ENCODE results near the gene NUDT5.
A peak's percentile ranks its signal among the peaks of the same experiment; 100 is the strongest.
"Not testable (repeated sequence)": the region's sequence is repeated elsewhere in the genome, so short reads cannot be mapped to it uniquely, and the experiment has no call there.

The NUDT5 gene

GRCh38 chr10:12195603-12196506 is at the start of gene NUDT5, which contains the start of gene CDC123:
NUDT5 (minus strand) TSS chr10:12195891; CDS start chr10:12186291, 9,600 bp downstream.
CDC123 (plus strand) TSS chr10:12196188; CDS start chr10:12196246, 58 bp downstream.
- peak within 1 kb of the TSS; percentile 93 to 98 (median 96) for H3K27ac ChIP-seq
- H3K4me3 ChIP-seq, result peak within 1 kb of the TSS; percentile 84 to 99 (median 88)
- peak within 1 kb of the TSS; percentile 87 to 97 (median 92) for H3K9ac ChIP-seq
- peaks cover 13 to 67% (median 37%) of the 10 kb centered on the region in 11 experiments; a peak in 20 of 22 replicates for H4K20me1 ChIP-seq
- no peaks in the 10 kb centered on the region for H3K27me3 ChIP-seq
- peaks cover 50 to 72% (median 62%) of the 10 kb centered on the region in 10 experiments for H3K4me1 ChIP-seq
- peak within 1 kb of the TSS; percentile 79 to 95 (median 90) for H3K4me2 ChIP-seq
- H3K9me3 ChIP-seq (replicated peaks in 1 of 11), result no peaks in the 10 kb centered on the region
- H3K36me3 ChIP-seq, result peaks cover 23 to 50% (median 39%) of the 10 kb centered on the region in 11 experiments
- no peak for TF ChIP-seq Cebpa-rat (IDR thresholded peaks at IDR 0.05)

GRCh38 chr10:12243864-12244620 is 48.4 kb upstream of the NUDT5 start:
- Histone ChIP-seq H3K9ac (peak overlapping the region in 7 of 11 experiments; percentile 5 to 42 (median 24); a peak in 6 of 22 replicates), H4K20me1 (peaks cover 15 to 56% (median 46%) of the 10 kb centered on the region in 11 experiments; a peak in 21 of 22 replicates), H3K36me3 (peaks cover 66 to 99% (median 95%) of the 10 kb centered on the region in 11 experiments), H3K27me3 (no peaks in the 10 kb centered on the region), H3K27ac (peak overlapping the region in 10 of 11 experiments; percentile 24 to 75 (median 60); a peak in 18 of 22 replicates), H3K9me3 (replicated peaks in 1 of 11) (no peaks in the 10 kb centered on the region), H3K4me2 (peak overlapping the region; percentile 37 to 77 (median 61); a peak in 20 of 22 replicates), H3K4me3 (no peak overlapping the region), H3K4me1 (peaks cover 27 to 47% (median 41%) of the 10 kb centered on the region in 10 experiments)
- TF ChIP-seq Cebpa-rat (IDR thresholded peaks at IDR 0.05), result no peak

- peak overlapping the region in 9 of 11 experiments; percentile 4 to 75 (median 62); a peak in 14 of 22 replicates for H3K27ac ChIP-seq
- no peak for TF ChIP-seq Cebpa-rat (IDR thresholded peaks at IDR 0.05)
- peak overlapping the region in 10 of 11 experiments; percentile 37 to 77 (median 62); a peak in 18 of 22 replicates for H3K4me2 ChIP-seq
- H3K9ac ChIP-seq, result peak overlapping the region in 3 of 11 experiments; percentile 11 to 48 (median 44); a peak in 5 of 22 replicates
- no peak overlapping the region for H3K4me3 ChIP-seq
- no peaks in the 10 kb centered on the region for H3K27me3 ChIP-seq
- H4K20me1 ChIP-seq, result peaks cover 15 to 64% (median 57%) of the 10 kb centered on the region in 11 experiments; a peak in 21 of 22 replicates
- no peaks in the 10 kb centered on the region for H3K9me3 ChIP-seq (replicated peaks in 1 of 11)
- peaks cover 27 to 49% (median 41%) of the 10 kb centered on the region in 10 experiments for H3K4me1 ChIP-seq
- H3K36me3 ChIP-seq, result peaks cover 66 to 99% (median 95%) of the 10 kb centered on the region in 11 experiments
These were observed 46.3 kb upstream of the NUDT5 start for GRCh38 chr10:12241810-12242529.

GRCh38 chr10:12238821-12239220 is 43.1 kb upstream of the NUDT5 start:
- H3K27ac ChIP-seq, result no peak overlapping the region
- H3K9ac ChIP-seq, result no peak overlapping the region
- no peaks in the 10 kb centered on the region for H3K27me3 ChIP-seq
- no peak overlapping the region for H3K4me2 ChIP-seq
- H3K9me3 ChIP-seq (replicated peaks in 1 of 11), result no peaks in the 10 kb centered on the region
- peaks cover 66 to 99% (median 95%) of the 10 kb centered on the region in 11 experiments for H3K36me3 ChIP-seq
- H3K4me3 ChIP-seq, result no peak overlapping the region
- no peak for TF ChIP-seq Cebpa-rat (IDR thresholded peaks at IDR 0.05)
- peaks cover 21 to 42% (median 34%) of the 10 kb centered on the region in 10 experiments for H3K4me1 ChIP-seq
- H4K20me1 ChIP-seq, result peaks cover 19 to 85% (median 52%) of the 10 kb centered on the region in 11 experiments; a peak in 21 of 22 replicates

- Histone ChIP-seq H3K4me1 (peaks cover 8 to 30% (median 21%) of the 10 kb centered on the region in 10 experiments), H3K27me3 (no peaks in the 10 kb centered on the region), H3K9ac (no peak overlapping the region), H3K4me3 (no peak overlapping the region), H4K20me1 (peaks cover 14 to 72% (median 47%) of the 10 kb centered on the region in 11 experiments; a peak in 20 of 22 replicates), H3K9me3 (replicated peaks in 1 of 11) (no peaks in the 10 kb centered on the region), H3K27ac (no peak overlapping the region), H3K36me3 (peaks cover 76 to 100% (median 96%) of the 10 kb centered on the region in 11 experiments), H3K4me2 (no peak overlapping the region)
- no peak for TF ChIP-seq Cebpa-rat (IDR thresholded peaks at IDR 0.05)
These were observed 41.9 kb upstream of the NUDT5 start for GRCh38 chr10:12237265-12238220.

GRCh38 chr10:12235796-12236195 is 40.1 kb upstream of the NUDT5 start:
- Histone ChIP-seq H3K27ac (no peak overlapping the region), H3K4me2 (no peak overlapping the region), H3K9me3 (replicated peaks in 1 of 11) (no peaks in the 10 kb centered on the region), H3K9ac (no peak overlapping the region), H3K27me3 (no peaks in the 10 kb centered on the region), H3K4me3 (no peak overlapping the region), H3K4me1 (peaks cover 0 to 12% (median 4%) of the 10 kb centered on the region in 10 experiments; a peak in 12 of 20 replicates), H4K20me1 (peaks cover 4 to 66% (median 36%) of the 10 kb centered on the region in 11 experiments; a peak in 19 of 22 replicates), H3K36me3 (peaks cover 93 to 100% (median 97%) of the 10 kb centered on the region in 11 experiments)
- no peak for TF ChIP-seq Cebpa-rat (IDR thresholded peaks at IDR 0.05)

- H3K36me3 ChIP-seq, result peaks cover 93 to 100% (median 97%) of the 10 kb centered on the region in 11 experiments
- no peak overlapping the region for H3K27ac ChIP-seq
These were observed 39.5 kb upstream of the NUDT5 start for GRCh38 chr10:12235116-12235694.

GRCh38 chr10:12234687-12235086 is 39.0 kb upstream of the NUDT5 start:
- H3K4me3 ChIP-seq; H3K27ac ChIP-seq; H3K27me3 ChIP-seq; H3K9ac ChIP-seq; H3K9me3 ChIP-seq (replicated peaks in 1 of 11); H3K4me2 ChIP-seq; H3K4me1 ChIP-seq: not testable (repeated sequence)
- Histone ChIP-seq H4K20me1 (peaks cover 0 to 69% (median 41%) of the 10 kb centered on the region in 11 experiments; a peak in 19 of 22 replicates), H3K36me3 (peaks cover 93 to 100% (median 97%) of the 10 kb centered on the region in 11 experiments)

More at GRCh38 chr10:12235116-12235694, 39.5 kb upstream of the NUDT5 start:
- no peak for TF ChIP-seq Cebpa-rat (IDR thresholded peaks at IDR 0.05)
- Histone ChIP-seq H3K27me3 (no peaks in the 10 kb centered on the region), H3K4me2 (no peak overlapping the region), H3K9ac (no peak overlapping the region), H4K20me1 (peaks cover 0 to 66% (median 36%) of the 10 kb centered on the region in 11 experiments; a peak in 20 of 22 replicates), H3K9me3 (replicated peaks in 1 of 11) (no peaks in the 10 kb centered on the region), H3K4me3 (no peak overlapping the region), H3K4me1 (peaks cover 0 to 6% (median 0%) of the 10 kb centered on the region in 10 experiments; a peak in 6 of 20 replicates)

All from BLaER1 treated with 17β-estradiol and CSF1 and Interleukin-3, amounts not matched to agents 10 nM and 100 nM (cell line).